Activated CD8-positive, alpha-beta T cell treated with anti-CD3 and anti-CD28 coated beads, Interleukin-2, amount 10 ng/mL, durations not matched to agents 7 days and 5 days (primary cell): ENCODE data around the gene MRPL49. TPM values are rescaled to one million over a fixed set of nuclear protein-coding genes. Genes with fewer than 3 reads are reported as not detected.

Experiments used
- ATAC-seq: fragments of 150-1000 bp; cut with Tn5 transposase; one replicate; pipeline ENCODE4 v1.10.0; 2021; ENCODE audit warnings: moderate library complexity
- CTCF ChIA-PET: fragments of 350-600 bp; sonication (Branson Sonifier 250); formaldehyde crosslinking; loops from one replicate; lab custom pipeline; 2021; ENCODE audit warnings: antibody characterized with exemption; lab: Charles Lee
- POLR2A ChIA-PET: fragments of 350-600 bp; sonication (Branson Sonifier 250); formaldehyde crosslinking; loops from one replicate; lab custom pipeline; 2021; ENCODE audit warnings: antibody characterized with exemption; lab: Charles Lee
- DNase-seq: peaks from one replicate; pipeline ENCODE4 v3.0.0-alpha.2; 2020
- H3K27ac Mint-ChIP-seq: one replicate; pipeline ENCODE4 v1.8.0; 2021; ENCODE audit warnings: mild to moderate bottlenecking, mixed read lengths
- H3K27me3 Mint-ChIP-seq: one replicate; pipeline ENCODE4 v1.8.0; 2021; ENCODE audit warnings: low read depth, mixed read lengths
- H3K36me3 Mint-ChIP-seq: one replicate; pipeline ENCODE4 v1.8.0; 2021; ENCODE audit warnings: low read depth, mixed read lengths
- H3K4me1 Mint-ChIP-seq: one replicate; pipeline ENCODE4 v1.8.0; 2021; ENCODE audit warnings: low read depth, mixed read lengths
- H3K4me3 Mint-ChIP-seq: one replicate; pipeline ENCODE4 v1.8.0; 2021; ENCODE audit warnings: mild to moderate bottlenecking, mixed read lengths
- H3K9me3 Mint-ChIP-seq: one replicate; pipeline ENCODE4 v1.8.0; 2022; ENCODE audit warnings: mixed read lengths; ENCODE audit not compliant: insufficient read depth
- total RNA-seq, 2 experiments: library from RNA; stranded (reverse); gene quantifications; one replicate each; pipeline ENCODE4 v1.2.3, GENCODE V29; 2021

The MRPL49 gene
- total RNA-seq, 2 experiments from 2014 or later = 47.3 to 51.1 TPM

GRCh38 chr11:65156926-65157325 lies 34.8 kb downstream of the MRPL49 start:
- peaks cover 15% of the 10 kb centered on the region for H3K4me1 Mint-ChIP-seq
- H3K9me3 Mint-ChIP-seq = no peaks in the 10 kb centered on the region
- no peaks in the 10 kb centered on the region for H3K36me3 Mint-ChIP-seq
- H3K27ac Mint-ChIP-seq = no peak overlapping the region
- ATAC-seq (no peak), DNase-seq (no peak)
- ChIA-PET POLR2A (no interaction called here), CTCF (interaction anchor here (1.5 kb wide), 1 partner anchor 173 kb away, joined by 3 read pairs; no protein-coding TSS in a partner anchor)
- H3K27me3 Mint-ChIP-seq = peaks cover 16% of the 10 kb centered on the region
- no peak overlapping the region for H3K4me3 Mint-ChIP-seq

GRCh38 chr11:65157336-65157735 lies 35.2 kb downstream of the MRPL49 start:
- no peak overlapping the region for H3K27ac Mint-ChIP-seq
- POLR2A ChIA-PET = no interaction called here
- H3K9me3 Mint-ChIP-seq = no peaks in the 10 kb centered on the region
- CTCF ChIA-PET = interaction anchor here (1.5 kb wide), 1 partner anchor 172 kb away, joined by 3 read pairs; no protein-coding TSS in a partner anchor
- ATAC-seq = no peak
- peaks cover 12% of the 10 kb centered on the region for H3K4me1 Mint-ChIP-seq
- peaks cover 16% of the 10 kb centered on the region for H3K27me3 Mint-ChIP-seq
- DNase-seq = no peak
- no peaks in the 10 kb centered on the region for H3K36me3 Mint-ChIP-seq
- no peak overlapping the region for H3K4me3 Mint-ChIP-seq

- DNase-seq (no peak), ATAC-seq (no peak)
- H3K4me3 Mint-ChIP-seq = no peak overlapping the region
- no peaks in the 10 kb centered on the region for H3K36me3 Mint-ChIP-seq
- POLR2A ChIA-PET = interaction anchor here (0.6 kb wide), 1 partner anchor 23 kb away, joined by 4 read pairs; no protein-coding TSS in a partner anchor
- peaks cover 10% of the 10 kb centered on the region for H3K27me3 Mint-ChIP-seq
- no peaks in the 10 kb centered on the region for H3K9me3 Mint-ChIP-seq
- peaks cover 12% of the 10 kb centered on the region for H3K4me1 Mint-ChIP-seq
- CTCF ChIA-PET = no interaction called here
- no peak overlapping the region for H3K27ac Mint-ChIP-seq
Measured at GRCh38 chr11:65159012-65159411, 36.9 kb downstream of the MRPL49 start.

- Mint-ChIP-seq H3K27ac (no peak overlapping the region), H3K9me3 (no peaks in the 10 kb centered on the region), H3K27me3 (peaks cover 10% of the 10 kb centered on the region), H3K36me3 (no peaks in the 10 kb centered on the region), H3K4me3 (no peak overlapping the region), H3K4me1 (peaks cover 12% of the 10 kb centered on the region)
- POLR2A ChIA-PET = no interaction called here
- no peak for ATAC-seq
- DNase-seq = no peak
- CTCF ChIA-PET = interaction anchor here (1.0 kb wide), 1 partner anchor 16 kb away, joined by 3 read pairs; no protein-coding TSS in a partner anchor
Measured at GRCh38 chr11:65160643-65161042, 38.5 kb downstream of the MRPL49 start.

GRCh38 chr11:65163684-65164083 lies 41.6 kb downstream of the MRPL49 start:
- Mint-ChIP-seq H3K4me3 (no peak overlapping the region), H3K9me3 (no peaks in the 10 kb centered on the region), H3K4me1 (peaks cover 3% of the 10 kb centered on the region), H3K36me3 (no peaks in the 10 kb centered on the region), H3K27me3 (peaks cover 10% of the 10 kb centered on the region), H3K27ac (no peak overlapping the region)
- POLR2A ChIA-PET = interaction anchor here (0.6 kb wide), 1 partner anchor 1469 kb away, joined by 3 read pairs; no protein-coding TSS in a partner anchor
- CTCF ChIA-PET = no interaction called here
- DNase-seq = no peak
- ATAC-seq = no peak

- H3K27ac Mint-ChIP-seq = no peak overlapping the region
- no peak for DNase-seq
- no peak overlapping the region for H3K4me3 Mint-ChIP-seq
- no peak for ATAC-seq
- H3K27me3 Mint-ChIP-seq = peaks cover 4% of the 10 kb centered on the region
- H3K4me1 Mint-ChIP-seq = peaks cover 11% of the 10 kb centered on the region
- ChIA-PET CTCF (interaction anchor here (0.6 kb wide), 1 partner anchor 902 kb away, joined by 3 read pairs; no protein-coding TSS in a partner anchor), POLR2A (interaction anchor here (1.1 kb wide), 1 partner anchor 11 kb away, joined by 3 read pairs; no protein-coding TSS in a partner anchor)
- H3K9me3 Mint-ChIP-seq = no peaks in the 10 kb centered on the region
- no peaks in the 10 kb centered on the region for H3K36me3 Mint-ChIP-seq
Measured at GRCh38 chr11:65165410-65166317, 43.5 kb downstream of the MRPL49 start.

GRCh38 chr11:65166893-65167292 lies 44.8 kb downstream of the MRPL49 start:
- ATAC-seq (no peak), DNase-seq (no peak)
- Mint-ChIP-seq H3K4me3 (no peak overlapping the region), H3K4me1 (peaks cover 11% of the 10 kb centered on the region), H3K27ac (no peak overlapping the region), H3K36me3 (no peaks in the 10 kb centered on the region), H3K27me3 (peaks cover 2% of the 10 kb centered on the region), H3K9me3 (no peaks in the 10 kb centered on the region)
- CTCF ChIA-PET = interaction anchor here (1.1 kb wide), 1 partner anchor 15 kb away, joined by 3 read pairs; the partner anchor contains the start of gene CAPN1
- POLR2A ChIA-PET = no interaction called here

- Mint-ChIP-seq H3K4me3 (no peak overlapping the region), H3K4me1 (peaks cover 11% of the 10 kb centered on the region), H3K9me3 (no peaks in the 10 kb centered on the region), H3K36me3 (no peaks in the 10 kb centered on the region), H3K27ac (no peak overlapping the region), H3K27me3 (no peaks in the 10 kb centered on the region)
- ATAC-seq = no peak
- ChIA-PET POLR2A (no interaction called here), CTCF (interaction anchor here (1.0 to 1.1 kb wide), 2 partner anchors 13 to 14 kb away, joined by 3 read pairs; partner anchors contain the start of gene CAPN1)
- DNase-seq = no peak
Measured at GRCh38 chr11:65167656-65168055, 45.5 kb downstream of the MRPL49 start.

- H3K4me3 Mint-ChIP-seq = no peak overlapping the region
- ATAC-seq = peak; percentile 22
- CTCF ChIA-PET = interaction anchor here (1.0 to 1.9 kb wide), 2 partner anchors 10 to 52 kb away, joined by 3 to 8 read pairs; partner anchors contain the start of gene ZNHIT2
- no peak for DNase-seq
- POLR2A ChIA-PET = no interaction called here
- H3K27me3 Mint-ChIP-seq = no peaks in the 10 kb centered on the region
- no peaks in the 10 kb centered on the region for H3K36me3 Mint-ChIP-seq
- peak overlapping the region; percentile 81 for H3K27ac Mint-ChIP-seq
- H3K4me1 Mint-ChIP-seq = peaks cover 11% of the 10 kb centered on the region
- no peaks in the 10 kb centered on the region for H3K9me3 Mint-ChIP-seq
Measured at GRCh38 chr11:65169164-65169641, 47.1 kb downstream of the MRPL49 start.

GRCh38 chr11:65170058-65170534 lies 48.0 kb downstream of the MRPL49 start, which contains the start of gene SPDYC:
SPDYC (plus strand) TSS chr11:65170233; CDS start chr11:65171358, 1,125 bp downstream.
- peak; percentile 20 for ATAC-seq
- CTCF ChIA-PET = interaction anchor here (1.9 kb wide), 1 partner anchor 9 kb away, joined by 8 read pairs; no protein-coding TSS in a partner anchor

GRCh38 chr11:65172600-65172999 lies 50.5 kb downstream of the MRPL49 start:
- ATAC-seq = no peak
- ChIA-PET CTCF (interaction anchor here (1.1 kb wide), 1 partner anchor 59 kb away, joined by 3 read pairs; no protein-coding TSS in a partner anchor), POLR2A (no interaction called here)
- Mint-ChIP-seq H3K27me3 (no peaks in the 10 kb centered on the region), H3K4me3 (no peak overlapping the region), H3K9me3 (no peaks in the 10 kb centered on the region), H3K27ac (no peak overlapping the region), H3K4me1 (peaks cover 11% of the 10 kb centered on the region), H3K36me3 (no peaks in the 10 kb centered on the region)
- no peak for DNase-seq

More at GRCh38 chr11:65170058-65170534, 48.0 kb downstream of the MRPL49 start, which contains the start of gene SPDYC:
- Mint-ChIP-seq H3K27ac (peak within 1 kb of the TSS; percentile 81), H3K4me1 (peaks cover 11% of the 10 kb centered on the region), H3K4me3 (no peak within 1 kb of the TSS), H3K36me3 (no peaks in the 10 kb centered on the region), H3K9me3 (no peaks in the 10 kb centered on the region), H3K27me3 (no peaks in the 10 kb centered on the region)
- DNase-seq = no peak
- POLR2A ChIA-PET = no interaction called here
